B cell (primary cell): ENCODE data around the gene ATN1. TPM values are rescaled to one million over a fixed set of nuclear protein-coding genes. Genes with fewer than 3 reads are reported as not detected.

Experiments used
- ATAC-seq: fragments of 200-7000 bp; cut with Tn5 transposase; one replicate; pipeline ENCODE4 v1.10.0; 2021; ENCODE audit warnings: low read depth, mild to moderate bottlenecking, moderate number of reproducible peaks, moderate library complexity
- CTCF ChIA-PET: fragments of 350-600 bp; sonication (Branson Sonifier 250); formaldehyde crosslinking; loops from one replicate; lab custom pipeline; 2021; ENCODE audit warnings: antibody characterized with exemption, inconsistent platforms; lab: Charles Lee
- POLR2A ChIA-PET: fragments of 350-600 bp; sonication (Branson Sonifier 250); formaldehyde crosslinking; loops from one replicate; lab custom pipeline; 2021; ENCODE audit warnings: antibody characterized with exemption; lab: Charles Lee
- DNase-seq: peaks from one replicate; pipeline ENCODE4 v3.0.0; 2013
- H2AFZ ChIP-seq: 2 replicates; pipeline ENCODE4 v1.6.1; 2012; ENCODE audit warnings: mild to moderate bottlenecking, low read depth, low read length; ENCODE audit not compliant: insufficient read depth, poor library complexity, severe bottlenecking
- H3K27ac ChIP-seq, 2 donors: 1 replicate in 1 of 2; 2 replicates in 1 of 2; pipeline ENCODE4 v1.5.1; 2012 to 2013; ENCODE audit warnings: low read length in 2 of 2, mild to moderate bottlenecking in 2 of 2, moderate library complexity in 1 of 2
- H3K27me3 ChIP-seq, 4 experiments: fragments of 200-600 bp in 1 of 4; sonication (generic) in 1 of 4; replicated peaks in 1 of 4; 1 replicate in 2 of 4; 2 replicates in 2 of 4; pipeline versions ENCODE4 v1.6.1 to v1.7.0; 2013 to 2016; ENCODE audit warnings: low read length in 3 of 4, mild to moderate bottlenecking in 2 of 4, mixed read lengths in 1 of 4, moderate library complexity in 1 of 4; ENCODE audit not compliant: insufficient read depth in 4 of 4, control insufficient read depth in 3 of 4; ENCODE audit errors: control extremely low read depth in 1 of 4
- H3K36me3 ChIP-seq, 2 experiments: replicated peaks in 1 of 2; 1 replicate in 1 of 2; 2 replicates in 1 of 2; pipeline versions ENCODE4 v1.6.1 to v1.7.1; 2013; ENCODE audit warnings: low read length in 1 of 2; ENCODE audit not compliant: insufficient read depth in 2 of 2, control insufficient read depth in 1 of 2; ENCODE audit errors: control extremely low read depth in 1 of 2, extremely low read depth in 1 of 2
- H3K4me1 ChIP-seq, 2 donors: fragments of 200-600 bp in 1 of 2; sonication (generic) in 1 of 2; 1 replicate in 1 of 2; 2 replicates in 1 of 2; pipeline versions ENCODE4 v1.5.1 to v1.6.1; 2013 to 2017; ENCODE audit warnings: low read length in 2 of 2; ENCODE audit not compliant: control insufficient read depth in 2 of 2, insufficient read depth in 2 of 2
- H3K4me2 ChIP-seq: replicated peaks from 2 replicates; pipeline ENCODE3; 2012; ENCODE audit warnings: mild to moderate bottlenecking, low read depth, low read length; ENCODE audit not compliant: poor library complexity, severe bottlenecking
- H3K4me3 ChIP-seq, 5 experiments: fragments of 200-600 bp in 1 of 5; sonication (generic) in 1 of 5; 1 replicate in 3 of 5; 2 replicates in 2 of 5; pipeline versions ENCODE4 v1.5.1 to v1.7.0; 2011 to 2016; ENCODE audit warnings: low read length in 4 of 5, mild to moderate bottlenecking in 4 of 5, low read depth in 2 of 5, control low read depth in 1 of 5, moderate library complexity in 1 of 5; ENCODE audit not compliant: insufficient read depth in 1 of 5; ENCODE audit errors: control extremely low read depth in 1 of 5, extremely low read depth in 1 of 5
- H3K79me2 ChIP-seq: fragments of 200-600 bp; sonication (generic); one replicate; pipeline ENCODE4 v1.6.0; 2016; ENCODE audit warnings: low read length; ENCODE audit not compliant: control insufficient read depth, insufficient read depth
- H3K9ac ChIP-seq: fragments of 200-600 bp; sonication (generic); 2 replicates; pipeline ENCODE4 v1.6.1; 2017; ENCODE audit warnings: mild to moderate bottlenecking, low read length, moderate library complexity
- H3K9me3 ChIP-seq, 3 donors: one replicate each; pipeline versions ENCODE4 v1.6.1 to v1.7.1; 2013; ENCODE audit warnings: low read length in 2 of 3; ENCODE audit not compliant: control insufficient read depth in 2 of 3, insufficient read depth in 1 of 3; ENCODE audit errors: control extremely low read depth in 1 of 3
- H4K20me1 ChIP-seq: 2 replicates; pipeline ENCODE4 v1.6.0; 2012; ENCODE audit warnings: mild to moderate bottlenecking, low read length; ENCODE audit not compliant: insufficient read depth, control insufficient read depth, poor library complexity, severe bottlenecking
- H3K27ac Mint-ChIP-seq: one replicate; pipeline ENCODE4 v1.8.0; 2021; ENCODE audit warnings: mixed read lengths
- H3K27me3 Mint-ChIP-seq: one replicate; pipeline ENCODE4 v1.8.0; 2021; ENCODE audit warnings: mixed read lengths
- H3K4me1 Mint-ChIP-seq: one replicate; pipeline ENCODE4 v1.8.0; 2021; ENCODE audit warnings: mixed read lengths
- H3K4me3 Mint-ChIP-seq: one replicate; pipeline ENCODE4 v1.8.0; 2021; ENCODE audit warnings: mixed read lengths
- H3K9me3 Mint-ChIP-seq: one replicate; pipeline ENCODE4 v1.8.0; 2022; ENCODE audit warnings: mixed read lengths; ENCODE audit not compliant: insufficient read depth
- CTCF ChIP-seq: fragments of 200-600 bp; IDR thresholded peaks from one replicate; pipeline ENCODE4 v1.8.0; 2022; ENCODE audit warnings: antibody characterized with exemption, mild to moderate bottlenecking
- EZH2 ChIP-seq: IDR thresholded peaks from 2 replicates; pipeline ENCODE4 v1.6.1; 2012; ENCODE audit warnings: borderline replicate concordance, low read depth, mild to moderate bottlenecking, moderate library complexity, low read length; ENCODE audit not compliant: insufficient read depth, poor library complexity, severe bottlenecking
- WGBS: methylation state at CpG from one replicate; pipeline ENCODE4 v1.1.5; 2013; ENCODE audit warnings: missing lambda C conversion rate; ENCODE audit not compliant: insufficient coverage; 5-methylcytosine and 5-hydroxymethylcytosine counted together
- intact Hi-C: fragments of 100-400 bp; cut with micrococcal nuclease; formaldehyde crosslinking; loops from one replicate; pipeline ENCODE4 v1.10.0; 2022
- polyA plus RNA-seq: library from polyadenylated mRNA; depleted of rRNA; stranded (reverse); fragments of >200 nt; gene quantifications from 2 replicates; pipeline ENCODE4 v1.2.3, GENCODE V29; 2012
- total RNA-seq, 2 donors: library from RNA; stranded (reverse); fragments of 120-200 nt in 1 of 2; gene quantifications; 1 replicate in 1 of 2; 2 replicates in 1 of 2; pipeline versions ENCODE4 v1.2.3 to v1.2.4, GENCODE V29; 2013 to 2022

ATN1 gene
- total and polyA plus RNA-seq, 2 donors (not counting 1 experiment from before 2014, with no cell fraction given): 21.0 to 50.8 TPM

GRCh38 chr12:6909421-6910145 lies 18.2 kb upstream of the ATN1 start:
- H3K4me3 ChIP-seq: no peak overlapping the region
- no peaks in the 10 kb centered on the region for H4K20me1 ChIP-seq
- Mint-ChIP-seq H3K9me3 (no peaks in the 10 kb centered on the region), H3K4me3 (no peak overlapping the region), H3K27me3 (no peaks in the 10 kb centered on the region), H3K27ac (no peak overlapping the region), H3K4me1 (peaks cover 14% of the 10 kb centered on the region)
- H3K79me2 ChIP-seq: no peaks in the 10 kb centered on the region
- TF ChIP-seq CTCF (no peak), EZH2 (no peak)
- peaks cover 0 to 6% of the 10 kb centered on the region in 2 experiments for H3K36me3 ChIP-seq
- ChIA-PET POLR2A (interaction anchor here (2.0 kb wide), 1 partner anchor 18 kb away, joined by 4 read pairs; no protein-coding TSS in a partner anchor), CTCF (interaction anchor here (1.3 to 6.9 kb wide), 2 partner anchors 16 to 36 kb away, joined by 6 to 33 read pairs; partner anchors contain the start of gene SPSB2)
- intact Hi-C loops: no loop called here
- no peak overlapping the region for H3K4me2 ChIP-seq
- H3K4me1 ChIP-seq: peaks cover 10 to 16% of the 10 kb centered on the region in 2 donors
- no peaks in the 10 kb centered on the region for H3K9me3 ChIP-seq
- H2AFZ ChIP-seq: no peak overlapping the region
- H3K27me3 ChIP-seq: peaks cover 0 to 3% (median 1%) of the 10 kb centered on the region in 4 experiments
- DNase-seq (no peak), ATAC-seq (no peak)
- H3K9ac ChIP-seq: no peak overlapping the region
- 100% methylated on average over 1 of the region's 4 CpGs for WGBS
- H3K27ac ChIP-seq: no peak overlapping the region
